ES-I3 (cell line): ENCODE results near the gene USB1.

ENCODE experiments used
- H3K36me3 ChIP-seq: 2 replicates; pipeline ENCODE4 v1.6.1; 2013; ENCODE audit warnings: mild to moderate bottlenecking, low read length, control low read depth, moderate library complexity; ENCODE audit not compliant: insufficient read depth
- H3K4me1 ChIP-seq: 2 replicates; pipeline ENCODE4 v1.6.1; 2013; ENCODE audit warnings: mild to moderate bottlenecking, control low read depth, low read length; ENCODE audit not compliant: insufficient read depth
- H3K9ac ChIP-seq: 2 replicates; pipeline ENCODE4 v1.6.1; 2013; ENCODE audit warnings: low read depth, mild to moderate bottlenecking, low read length, moderate library complexity
- H3K9me3 ChIP-seq: 2 replicates; pipeline ENCODE4 v1.6.1; 2013; ENCODE audit warnings: mild to moderate bottlenecking, low read length, moderate library complexity; ENCODE audit not compliant: control insufficient read depth, insufficient read depth

USB1 gene

GRCh38 chr16:58000706-58001676, at the start of gene USB1:
Gene USB1, plus strand, starts transcription at chr16:58001407. Its CDS starts 77 bp downstream, at chr16:58001484.
- no peaks in the 10 kb centered on the region for H3K36me3 ChIP-seq
- peak within 1 kb of the TSS; percentile 67 for H3K9ac ChIP-seq
- H3K9me3 ChIP-seq, result no peaks in the 10 kb centered on the region
- H3K4me1 ChIP-seq, result peaks cover 18% of the 10 kb centered on the region; the same call in 1 of the 2 replicates

- H3K9me3 ChIP-seq, result no peaks in the 10 kb centered on the region
- H3K9ac ChIP-seq, result no peak overlapping the region
- no peaks in the 10 kb centered on the region; the same call in 1 of the 2 replicates for H3K4me1 ChIP-seq
- H3K36me3 ChIP-seq, result no peaks in the 10 kb centered on the region
These were observed 48.3 kb upstream of the USB1 start for GRCh38 chr16:57952909-57953308.

- Histone ChIP-seq H3K4me1 (no peaks in the 10 kb centered on the region; the same call in 1 of the 2 replicates), H3K9ac (no peak overlapping the region)
These were observed 47.4 kb upstream of the USB1 start for GRCh38 chr16:57953857-57954256.

GRCh38 chr16:57955572-57956188, 45.5 kb upstream of the USB1 start:
- H3K9ac ChIP-seq, result no peak overlapping the region
- no peaks in the 10 kb centered on the region for H3K9me3 ChIP-seq
- H3K36me3 ChIP-seq, result no peaks in the 10 kb centered on the region
- H3K4me1 ChIP-seq, result no peaks in the 10 kb centered on the region; the same call in 1 of the 2 replicates

More at GRCh38 chr16:57953857-57954256, 47.4 kb upstream of the USB1 start:
- Histone ChIP-seq H3K36me3 (no peaks in the 10 kb centered on the region), H3K9me3 (no peaks in the 10 kb centered on the region)

- no peaks in the 10 kb centered on the region for H3K36me3 ChIP-seq
- no peaks in the 10 kb centered on the region for H3K9me3 ChIP-seq
- H3K4me1 ChIP-seq, result no peaks in the 10 kb centered on the region; the same call in 1 of the 2 replicates
- no peak overlapping the region for H3K9ac ChIP-seq
These were observed 44.9 kb upstream of the USB1 start for GRCh38 chr16:57956270-57956808.

GRCh38 chr16:57956924-57957672, 44.1 kb upstream of the USB1 start:
- Histone ChIP-seq H3K4me1 (no peaks in the 10 kb centered on the region; the same call in 1 of the 2 replicates), H3K9ac (no peak overlapping the region), H3K9me3 (no peaks in the 10 kb centered on the region), H3K36me3 (no peaks in the 10 kb centered on the region)

DNA sequence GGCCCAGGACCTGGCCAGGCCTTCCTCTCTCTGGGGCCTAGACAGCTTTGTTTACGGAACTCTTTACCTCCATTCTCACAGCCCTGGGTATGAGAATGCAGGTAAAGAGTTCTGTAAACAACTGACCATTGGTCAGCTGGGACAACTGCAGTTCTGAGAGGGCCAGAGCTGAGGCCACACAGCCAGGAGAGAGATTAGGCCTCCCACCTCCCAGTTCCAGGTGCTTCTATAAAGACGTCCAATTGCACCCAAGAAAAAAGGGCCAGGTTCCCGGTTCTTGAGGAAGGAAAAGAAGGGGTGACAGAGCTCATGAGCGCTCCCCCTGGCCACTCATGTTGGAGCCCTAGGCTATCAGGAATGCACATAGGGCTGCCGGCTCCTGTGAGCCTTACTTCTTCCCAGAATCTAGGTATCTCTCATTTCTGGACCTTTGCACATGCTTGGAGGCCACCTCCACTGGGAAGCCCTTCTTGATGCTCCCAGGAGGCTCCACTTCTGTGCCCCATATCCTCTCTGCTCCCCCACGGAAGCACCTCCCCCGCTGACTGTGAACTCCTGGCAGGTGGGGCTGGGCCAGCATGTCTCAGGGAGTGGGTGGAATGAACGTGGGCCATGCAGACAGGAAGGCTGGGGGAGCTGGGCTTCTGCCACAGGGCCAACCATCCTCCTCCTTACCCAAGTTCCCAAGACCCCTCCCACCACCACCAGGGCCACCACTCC, 43.4 kb upstream of the USB1 start:
- H3K9ac ChIP-seq, result no peak overlapping the region
- H3K36me3 ChIP-seq, result no peaks in the 10 kb centered on the region
- H3K9me3 ChIP-seq, result no peaks in the 10 kb centered on the region
- H3K4me1 ChIP-seq, result no peaks in the 10 kb centered on the region; the same call in 1 of the 2 replicates

DNA sequence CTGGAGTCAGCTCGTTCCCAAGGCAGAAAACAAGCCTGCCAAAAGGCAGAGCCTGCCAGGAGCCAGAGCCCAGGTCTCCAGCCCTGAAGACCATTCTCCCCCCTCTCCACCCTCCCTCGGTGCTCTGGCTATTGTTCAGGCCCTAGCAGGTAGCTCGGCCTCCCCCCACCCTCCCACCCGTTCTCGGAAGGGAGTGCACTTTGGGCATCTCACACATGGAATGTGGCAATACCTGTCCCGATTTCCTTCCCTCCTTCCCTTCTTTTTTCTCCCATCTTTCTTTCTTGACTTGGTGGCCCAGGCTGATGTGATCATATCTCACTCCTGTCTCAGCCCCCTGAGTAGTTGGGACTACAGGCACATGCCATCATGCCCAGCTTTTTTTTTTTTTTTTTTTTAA, 42.7 kb upstream of the USB1 start:
- no peaks in the 10 kb centered on the region for H3K9me3 ChIP-seq
- no peaks in the 10 kb centered on the region; the same call in 1 of the 2 replicates for H3K4me1 ChIP-seq
- H3K9ac ChIP-seq, result no peak overlapping the region
- H3K36me3 ChIP-seq, result no peaks in the 10 kb centered on the region

- H3K9me3 ChIP-seq, result no peaks in the 10 kb centered on the region
- no peak overlapping the region for H3K9ac ChIP-seq
- H3K4me1 ChIP-seq, result no peaks in the 10 kb centered on the region; the same call in 1 of the 2 replicates
- no peaks in the 10 kb centered on the region for H3K36me3 ChIP-seq
These were observed 42.1 kb upstream of the USB1 start for GRCh38 chr16:57959121-57959520.

GRCh38 chr16:57959804-57960203, 41.4 kb upstream of the USB1 start:
- Histone ChIP-seq H3K9me3 (no peaks in the 10 kb centered on the region), H3K9ac (no peak overlapping the region), H3K36me3 (no peaks in the 10 kb centered on the region), H3K4me1 (no peaks in the 10 kb centered on the region; the same call in 1 of the 2 replicates)

DNA sequence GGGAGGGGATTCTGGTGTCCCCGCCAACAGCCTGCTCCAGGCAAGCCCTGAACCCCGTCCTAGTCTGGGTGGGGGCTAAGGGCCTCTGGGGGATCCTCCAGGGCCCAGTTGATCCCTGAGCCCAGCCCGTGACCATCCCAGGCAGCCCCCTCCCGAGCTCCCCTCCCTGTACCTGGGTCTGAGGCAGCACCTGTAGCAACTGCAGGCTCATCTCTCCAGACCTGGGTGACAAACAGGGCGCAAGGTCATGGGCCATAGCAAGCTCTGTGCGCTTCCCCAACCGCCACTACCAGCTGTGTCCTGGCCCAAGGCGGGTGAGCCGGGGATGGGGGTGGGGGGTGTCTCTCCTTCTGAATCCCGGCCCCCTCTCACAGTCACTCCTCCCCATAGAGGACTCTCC, 40.9 kb upstream of the USB1 start:
- Histone ChIP-seq H3K9ac (no peak overlapping the region), H3K36me3 (no peaks in the 10 kb centered on the region), H3K4me1 (no peaks in the 10 kb centered on the region; the same call in 1 of the 2 replicates), H3K9me3 (no peaks in the 10 kb centered on the region)

DNA sequence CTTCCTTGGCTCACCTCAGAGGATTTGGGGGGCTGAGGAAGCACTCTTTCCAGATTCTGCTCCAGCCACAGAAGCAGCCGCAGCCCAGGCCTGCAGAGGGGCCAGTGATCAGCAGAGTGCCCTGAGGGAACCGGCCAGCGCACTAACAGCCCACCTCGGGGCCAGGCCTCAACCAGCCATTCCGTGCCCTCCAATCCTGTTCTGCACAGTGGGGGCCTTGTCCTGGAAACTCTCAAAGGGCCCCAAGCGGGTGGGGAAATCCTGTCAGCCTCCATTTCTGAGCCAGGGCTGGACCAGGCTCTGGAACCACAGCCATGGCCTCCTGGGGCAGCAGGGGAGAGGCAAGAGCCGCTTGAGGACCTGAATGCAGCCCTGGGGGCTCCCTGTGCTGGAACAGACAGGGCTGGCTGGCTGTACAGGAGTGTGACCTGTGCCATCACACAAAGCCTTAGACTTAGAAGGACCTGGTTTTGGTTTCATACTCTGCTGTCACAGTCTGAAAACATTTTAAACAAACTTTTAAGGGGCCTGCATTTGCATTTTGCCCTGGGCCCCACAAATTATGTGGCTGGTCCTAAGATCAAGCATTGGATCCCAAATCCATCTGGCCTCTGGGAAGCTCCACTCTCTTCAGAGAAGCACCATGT, 40.3 kb upstream of the USB1 start:
- no peaks in the 10 kb centered on the region for H3K9me3 ChIP-seq
- H3K9ac ChIP-seq, result no peak overlapping the region

GRCh38 chr16:57961538-57961937, 39.7 kb upstream of the USB1 start:
- Histone ChIP-seq H3K9me3 (no peaks in the 10 kb centered on the region), H3K4me1 (no peaks in the 10 kb centered on the region; the same call in 1 of the 2 replicates), H3K36me3 (no peaks in the 10 kb centered on the region), H3K9ac (no peak overlapping the region)

More for the DNA sequence above, 40.3 kb upstream of the USB1 start:
- no peaks in the 10 kb centered on the region for H3K36me3 ChIP-seq
- H3K4me1 ChIP-seq, result no peaks in the 10 kb centered on the region; the same call in 1 of the 2 replicates
